IMR-90 (cell line): ENCODE data around the gene CACUL1. TPM values are rescaled to one million over a fixed set of nuclear protein-coding genes. Genes with fewer than 3 reads are reported as not detected.

Experiments used
- ATAC-seq: fragments of 200-7000 bp; cut with Tn5 transposase; 2 replicates; pipeline ENCODE4 v1.9.1; 2020; ENCODE audit warnings: low read depth, mild to moderate bottlenecking, moderate library complexity
- BruUV-seq: library from RNA; stranded (reverse); fragments of 400-500 nt; replicated peaks from 2 replicates; lab custom pipeline; 2021; lab: Mats Ljungman, UMichigan
- CTCF ChIA-PET: fragments of 300-600 bp; formaldehyde crosslinking; extraction: SDS; loops from one replicate; lab custom pipeline; 2021; ENCODE audit warnings: antibody characterized with exemption; lab: Yijun Ruan, JAX
- POLR2A ChIA-PET: fragments of 300-600 bp; sonication (Branson Sonifier 250); formaldehyde crosslinking; loops from one replicate; lab custom pipeline; 2022; ENCODE audit warnings: antibody characterized with exemption; ENCODE audit not compliant: unreplicated experiment; lab: Charles Lee
- DNase-seq: peaks from one replicate; pipeline ENCODE4 v3.0.0; 2013
- H2AFZ ChIP-seq: replicated peaks from 2 replicates; pipeline ENCODE3; 2013; ENCODE audit warnings: low read length, mild to moderate bottlenecking; ENCODE audit not compliant: poor library complexity
- H2AK5ac ChIP-seq: 2 replicates; pipeline ENCODE4 v1.6.1; 2013; ENCODE audit warnings: low read depth, low read length, inconsistent platforms
- H2AK9ac ChIP-seq: replicated peaks from 2 replicates; pipeline ENCODE3; 2013; ENCODE audit warnings: mild to moderate bottlenecking, low read depth, low read length, moderate library complexity; ENCODE audit not compliant: poor library complexity
- H2BK120ac ChIP-seq: 2 replicates; pipeline ENCODE4 v1.6.1; 2013; ENCODE audit warnings: low read depth, low read length, inconsistent platforms
- H2BK15ac ChIP-seq: 3 replicates; pipeline ENCODE4 v1.6.1; 2013; ENCODE audit warnings: low read depth, low read length, inconsistent platforms
- H2BK20ac ChIP-seq: 2 replicates; pipeline ENCODE4 v1.6.1; 2013; ENCODE audit warnings: low read depth, mild to moderate bottlenecking, inconsistent platforms, low read length, moderate library complexity
- H2BK5ac ChIP-seq: 2 replicates; pipeline ENCODE4 v1.6.1; 2013; ENCODE audit warnings: mild to moderate bottlenecking, low read depth, low read length, inconsistent platforms; ENCODE audit not compliant: poor library complexity, severe bottlenecking
- H3K14ac ChIP-seq: replicated peaks from 2 replicates; pipeline ENCODE4 v1.6.1; 2013; ENCODE audit warnings: low read depth, low read length, inconsistent platforms
- H3K18ac ChIP-seq: 2 replicates; pipeline ENCODE4 v1.6.1; 2013; ENCODE audit warnings: low read depth, low read length, control low read depth
- H3K23ac ChIP-seq: 2 replicates; pipeline ENCODE4 v1.6.1; 2013; ENCODE audit warnings: low read depth, low read length, inconsistent platforms
- H3K27ac ChIP-seq: 2 replicates; pipeline ENCODE4 v1.5.1; 2013; ENCODE audit warnings: mild to moderate bottlenecking, control low read depth, low read length; ENCODE audit not compliant: insufficient read depth
- H3K27me3 ChIP-seq: 2 replicates; pipeline ENCODE4 v1.6.1; 2013; ENCODE audit warnings: low read length; ENCODE audit not compliant: control insufficient read depth, insufficient read depth
- H3K36me3 ChIP-seq: 2 replicates; pipeline ENCODE4 v1.6.1; 2013; ENCODE audit warnings: low read length, mixed read lengths; ENCODE audit not compliant: control insufficient read depth, insufficient read depth
- H3K4ac ChIP-seq: 2 replicates; pipeline ENCODE4 v1.6.1; 2013; ENCODE audit warnings: low read depth, low read length, inconsistent platforms
- H3K4me1 ChIP-seq: 2 replicates; pipeline ENCODE4 v1.6.1; 2013; ENCODE audit warnings: low read length, mixed read lengths; ENCODE audit not compliant: control insufficient read depth, insufficient read depth
- H3K4me2 ChIP-seq: 2 replicates; pipeline ENCODE4 v1.6.1; 2013; ENCODE audit warnings: low read depth, mild to moderate bottlenecking, control low read depth, low read length, moderate library complexity
- H3K4me3 ChIP-seq: 2 replicates; pipeline ENCODE4 v1.5.1; 2013; ENCODE audit warnings: low read depth, mild to moderate bottlenecking, control low read depth, low read length, moderate library complexity; ENCODE audit not compliant: insufficient read depth
- H3K56ac ChIP-seq: 2 replicates; pipeline ENCODE4 v1.6.1; 2013; ENCODE audit warnings: low read length, inconsistent platforms; ENCODE audit not compliant: insufficient read depth; ENCODE audit errors: extremely low read depth
- H3K79me1 ChIP-seq, 2 experiments: 2 replicates each; pipeline ENCODE4 v1.6.1; 2013; ENCODE audit warnings: low read length in 2 of 2, inconsistent platforms in 1 of 2, low read depth in 1 of 2
- H3K9ac ChIP-seq: 2 replicates; pipeline ENCODE4 v1.6.1; 2013; ENCODE audit warnings: low read depth, low read length, control low read depth
- H3K9me1 ChIP-seq: 2 replicates; pipeline ENCODE4 v1.6.1; 2013; ENCODE audit warnings: low read length, inconsistent platforms; ENCODE audit not compliant: insufficient read depth
- H3K9me3 ChIP-seq: 2 replicates; pipeline ENCODE4 v1.6.1; 2013; ENCODE audit warnings: low read length; ENCODE audit not compliant: control insufficient read depth, insufficient read depth
- H4K20me1 ChIP-seq: 2 replicates; pipeline ENCODE4 v1.6.1; 2013; ENCODE audit warnings: low read length, inconsistent platforms; ENCODE audit not compliant: insufficient read depth
- H4K5ac ChIP-seq: 2 replicates; pipeline ENCODE4 v1.6.1; 2013; ENCODE audit warnings: mild to moderate bottlenecking, low read depth, low read length, control low read depth
- H4K8ac ChIP-seq, 2 experiments: 2 replicates each; pipeline ENCODE4 v1.6.1; 2013; ENCODE audit warnings: low read depth in 2 of 2, low read length in 2 of 2, control low read depth in 1 of 2, inconsistent platforms in 1 of 2
- H4K91ac ChIP-seq: 2 replicates; pipeline ENCODE4 v1.6.1; 2013; ENCODE audit warnings: low read depth, low read length, inconsistent platforms; ENCODE audit not compliant: insufficient read depth
- CEBPB ChIP-seq: IDR thresholded peaks from 2 replicates; pipeline ENCODE4 v1.6.1; 2012; ENCODE audit warnings: low read depth, low read length, improper control_type of control experiment
- MAZ ChIP-seq: IDR thresholded peaks from 2 replicates; pipeline ENCODE4 v1.6.1; 2012; ENCODE audit warnings: low read depth, mild to moderate bottlenecking, low read length, improper control_type of control experiment, moderate library complexity, borderline replicate concordance
- WGBS, 2 experiments: methylation state at CpG; one replicate each; pipeline versions ENCODE4 v1.1.5 to v1.1.7; 2013; ENCODE audit warnings: missing lambda C conversion rate in 2 of 2; ENCODE audit not compliant: insufficient read length in 1 of 2; ENCODE audit errors: extremely low coverage in 2 of 2; 5-methylcytosine and 5-hydroxymethylcytosine counted together
- dilution Hi-C: fragments of 300-500 bp; cut with HindIII; formaldehyde crosslinking; loops from one replicate; pipeline ENCODE4 v1.14.3; 2018; ENCODE audit warnings: low sequenced_read_pairs; ENCODE audit not compliant: unreplicated experiment
- in situ Hi-C: fragments of 300-500 bp; cut with MboI; formaldehyde crosslinking; loops from 3 replicates; pipeline ENCODE4 v1.14.3; 2019; ENCODE audit warnings: low sequenced_read_pairs, inconsistent platforms, mixed read lengths
- intact Hi-C: fragments of 100-400 bp; cut with micrococcal nuclease; formaldehyde crosslinking; loops from 2 replicates; pipeline ENCODE4 v1.10.0; 2022
- polyA plus RNA-seq, 3 experiments: library from polyadenylated mRNA; depleted of rRNA; stranded (reverse); fragments of >200 nt; gene quantifications; 2 replicates each; pipeline ENCODE4 v1.2.3, GENCODE V29; 2012; ENCODE audit warnings: low replicate concordance in 1 of 3
- total RNA-seq: library from RNA; depleted of rRNA; stranded (reverse); fragments of >200 nt; gene quantifications from 2 replicates; pipeline ENCODE4 v1.2.3, GENCODE V29; 2012

Gene CACUL1
- total and polyA plus RNA-seq, 2 of the 4 experiments (the other 2 are of a cell fraction), result 5.3 to 23.5 TPM

GRCh38 chr10:118776960-118777359, 22.2 kb upstream of the CACUL1 start:
- no CpG with 5 or more reads among the region's 5 CpGs for WGBS, 2 experiments
- Histone ChIP-seq H3K9me3 (no peaks in the 10 kb centered on the region), H2AK9ac (no peak overlapping the region), H3K4me2 (no peak overlapping the region), H2BK5ac (no peak overlapping the region), H3K79me1 (no peaks in the 10 kb centered on the region), H3K27ac (no peak overlapping the region), H4K91ac (no peak overlapping the region), H4K8ac (no peak overlapping the region), H2BK20ac (no peak overlapping the region), H4K5ac (no peak overlapping the region), H3K4me3 (no peak overlapping the region), H2AFZ (no peak overlapping the region), H3K56ac (no peak overlapping the region), H3K4ac (no peak overlapping the region), H3K9me1 (no peaks in the 10 kb centered on the region), H2AK5ac (no peak overlapping the region), H4K20me1 (no peaks in the 10 kb centered on the region), H2BK120ac (no peak overlapping the region), H3K23ac (no peak overlapping the region), H3K14ac (no peak overlapping the region), H2BK15ac (no peak overlapping the region), H3K27me3 (peaks cover 5% of the 10 kb centered on the region), H3K36me3 (no peaks in the 10 kb centered on the region), H3K18ac (no peak overlapping the region), H3K9ac (no peak overlapping the region), H3K4me1 (no peaks in the 10 kb centered on the region)
- intact Hi-C loops (no loop called here), dilution Hi-C loops (no loop called here), in situ Hi-C loops (no loop called here)
- no peak for TF ChIP-seq MAZ
- TF ChIP-seq CEBPB, result no peak
- CTCF ChIA-PET, result interaction anchor here (0.7 kb wide), 2 partner anchors 21 to 207 kb away, joined by 6 to 7 read pairs; no protein-coding TSS in a partner anchor
- no peak for DNase-seq
- BruUV-seq, result no TSS peak
- POLR2A ChIA-PET, result no interaction called here
- ATAC-seq, result no peak
